PC-9 (cell line): ENCODE results near the gene NDUFS1.

Source experiments
- EZH2 ChIP-seq: fragments of 200-600 bp; sonication (generic); IDR thresholded peaks from 2 replicates; pipeline ENCODE4 v1.8.0; 2017; ENCODE audit warnings: antibody characterized with exemption, low read depth
- TF ChIP-seq, protein P1 (sequence below): fragments of 200-600 bp; sonication (generic); conservative IDR thresholded peaks from 2 replicates; pipeline ENCODE4 v1.6.1; 2017; ENCODE audit warnings: mixed run types, antibody characterized with exemption, mild to moderate bottlenecking, moderate library complexity

DNA sequence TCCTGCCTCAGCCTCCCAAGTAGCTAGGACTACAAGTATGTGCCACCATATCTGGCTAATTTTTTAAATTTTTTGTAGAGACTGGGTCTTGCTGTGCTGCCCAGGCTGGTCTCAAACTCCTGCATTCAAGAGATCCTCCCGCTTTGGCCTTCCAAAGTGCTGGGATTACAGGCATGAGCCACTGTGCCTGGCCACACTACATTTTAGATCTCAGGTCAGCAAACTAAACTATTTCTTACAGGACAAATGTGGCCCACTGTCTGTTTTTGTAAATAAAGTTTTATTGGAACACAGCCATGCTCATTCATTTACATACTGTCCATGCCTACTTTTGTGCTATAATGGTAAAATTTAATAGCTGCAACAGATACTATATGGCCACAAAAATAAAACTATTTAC, 91.0 kb downstream of the NDUFS1 start:
- TF ChIP-seq, protein P1, sequence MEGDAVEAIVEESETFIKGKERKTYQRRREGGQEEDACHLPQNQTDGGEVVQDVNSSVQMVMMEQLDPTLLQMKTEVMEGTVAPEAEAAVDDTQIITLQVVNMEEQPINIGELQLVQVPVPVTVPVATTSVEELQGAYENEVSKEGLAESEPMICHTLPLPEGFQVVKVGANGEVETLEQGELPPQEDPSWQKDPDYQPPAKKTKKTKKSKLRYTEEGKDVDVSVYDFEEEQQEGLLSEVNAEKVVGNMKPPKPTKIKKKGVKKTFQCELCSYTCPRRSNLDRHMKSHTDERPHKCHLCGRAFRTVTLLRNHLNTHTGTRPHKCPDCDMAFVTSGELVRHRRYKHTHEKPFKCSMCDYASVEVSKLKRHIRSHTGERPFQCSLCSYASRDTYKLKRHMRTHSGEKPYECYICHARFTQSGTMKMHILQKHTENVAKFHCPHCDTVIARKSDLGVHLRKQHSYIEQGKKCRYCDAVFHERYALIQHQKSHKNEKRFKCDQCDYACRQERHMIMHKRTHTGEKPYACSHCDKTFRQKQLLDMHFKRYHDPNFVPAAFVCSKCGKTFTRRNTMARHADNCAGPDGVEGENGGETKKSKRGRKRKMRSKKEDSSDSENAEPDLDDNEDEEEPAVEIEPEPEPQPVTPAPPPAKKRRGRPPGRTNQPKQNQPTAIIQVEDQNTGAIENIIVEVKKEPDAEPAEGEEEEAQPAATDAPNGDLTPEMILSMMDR = no peak
- no peak for TF ChIP-seq EZH2
